Endothelial cell of umbilical vein (primary cell): ENCODE measurements around the gene CMIP. TPM values are rescaled to one million over a fixed set of nuclear protein-coding genes. Genes with fewer than 3 reads are reported as not detected.

ENCODE experiments used
- BruUV-seq: library from RNA; stranded (reverse); fragments of 400-500 nt; replicated peaks from 2 replicates; lab custom pipeline; 2021; lab: Mats Ljungman, UMichigan
- CTCF ChIA-PET: fragments of 300-600, 350-600 bp; sonication (Branson Sonifier 250); formaldehyde crosslinking; loops from one replicate; lab custom pipeline; 2021; ENCODE audit warnings: antibody characterized with exemption, inconsistent platforms; lab: Charles Lee
- POLR2A ChIA-PET: fragments of 300-600, 350-600 bp; sonication (Branson Sonifier 250); formaldehyde crosslinking; loops from one replicate; lab custom pipeline; 2021; ENCODE audit warnings: antibody characterized with exemption, inconsistent platforms; lab: Charles Lee
- DNase-seq: peaks from one replicate; pipeline ENCODE4 v3.0.0-alpha.2; 2011; ENCODE audit warnings: low read depth, low spot score
- FAIRE-seq: peaks from 2 replicates; lab custom pipeline; 2011; peaks lifted over from hg19 to GRCh38; lab: Jason Lieb, UNC
- H2AFZ ChIP-seq: 2 replicates; pipeline ENCODE4 v1.6.0; 2012; ENCODE audit warnings: low read depth, low read length, control low read depth, inconsistent platforms
- H3K27ac ChIP-seq: 2 replicates; pipeline ENCODE4 v1.5.1; 2011; ENCODE audit warnings: low read depth, mild to moderate bottlenecking, control low read depth, low read length, moderate library complexity; ENCODE audit not compliant: insufficient read depth
- H3K27me3 ChIP-seq, 2 experiments: 2 replicates each; pipeline versions ENCODE4 v1.6.0 to v1.6.1; 2011; ENCODE audit warnings: low read length in 2 of 2, mixed read lengths in 1 of 2; ENCODE audit not compliant: control insufficient read depth in 2 of 2, insufficient read depth in 2 of 2
- H3K36me3 ChIP-seq, 2 experiments: 2 replicates in 1 of 2; 3 replicates in 1 of 2; pipeline ENCODE4 v1.5.1; 2011; ENCODE audit warnings: low read length in 2 of 2, mild to moderate bottlenecking in 1 of 2, moderate library complexity in 1 of 2; ENCODE audit not compliant: control insufficient read depth in 2 of 2, insufficient read depth in 2 of 2; ENCODE audit errors: extremely low read depth in 1 of 2
- H3K4me1 ChIP-seq: 3 replicates; pipeline ENCODE4 v1.5.1; 2011; ENCODE audit warnings: mild to moderate bottlenecking, low read length; ENCODE audit not compliant: control insufficient read depth, insufficient read depth; ENCODE audit errors: extremely low read depth
- H3K4me2 ChIP-seq: 2 replicates; pipeline ENCODE4 v1.6.1; 2011; ENCODE audit warnings: low read length, control low read depth, mixed read lengths; ENCODE audit not compliant: insufficient read depth
- H3K4me3 ChIP-seq, 3 experiments: fragments of 200-600 bp in 1 of 3; sonication (generic), shearing (Covaris generic) in 1 of 3; replicated peaks in 1 of 3; 2 replicates each; pipeline ENCODE4 v1.5.1; 2011 to 2016; ENCODE audit warnings: control low read depth in 3 of 3, low read length in 3 of 3, mild to moderate bottlenecking in 2 of 3, inconsistent platforms in 1 of 3, low read depth in 1 of 3, moderate library complexity in 1 of 3; ENCODE audit not compliant: insufficient read depth in 1 of 3
- H3K79me2 ChIP-seq: 2 replicates; pipeline ENCODE4 v1.6.0; 2012; ENCODE audit warnings: low read length, inconsistent platforms; ENCODE audit not compliant: control insufficient read depth, insufficient read depth
- H3K9ac ChIP-seq: replicated peaks from 2 replicates; pipeline ENCODE3; 2011; ENCODE audit warnings: low read length, control low read depth; ENCODE audit not compliant: insufficient read depth; ENCODE audit errors: extremely low read depth
- H3K9me1 ChIP-seq: replicated peaks from 3 replicates; pipeline ENCODE4 v1.6.0; 2011; ENCODE audit warnings: mild to moderate bottlenecking, low read length; ENCODE audit not compliant: control insufficient read depth, insufficient read depth; ENCODE audit errors: extremely low read depth
- H3K9me3 ChIP-seq: replicated peaks from 2 replicates; pipeline ENCODE4 v1.5.1; 2012; ENCODE audit warnings: low read length, inconsistent platforms; ENCODE audit not compliant: control insufficient read depth, insufficient read depth
- H4K20me1 ChIP-seq: replicated peaks from 2 replicates; pipeline ENCODE3; 2011; ENCODE audit warnings: mild to moderate bottlenecking, low read length; ENCODE audit not compliant: control insufficient read depth, insufficient read depth; ENCODE audit errors: extremely low read depth
- CTCF ChIP-seq, 2 donors: IDR thresholded peaks; 1 replicate in 1 of 2; 2 replicates in 1 of 2; pipeline ENCODE4 v1.5.1; 2011; ENCODE audit warnings: low read length in 2 of 2, mild to moderate bottlenecking in 2 of 2, moderate library complexity in 2 of 2, control low read depth in 1 of 2, inconsistent platforms in 1 of 2, low read depth in 1 of 2; ENCODE audit not compliant: insufficient read depth in 1 of 2; ENCODE audit errors: extremely low read depth in 1 of 2
- EZH2 ChIP-seq: IDR thresholded peaks from 2 replicates; pipeline ENCODE4 v1.6.1; 2012; ENCODE audit warnings: borderline replicate concordance, low read depth, mild to moderate bottlenecking, moderate library complexity, low read length, inconsistent platforms; ENCODE audit not compliant: severe bottlenecking
- FOS ChIP-seq: IDR thresholded peaks from 2 replicates; pipeline ENCODE4 v1.6.1; 2011; ENCODE audit warnings: mild to moderate bottlenecking, low read length, moderate library complexity, borderline replicate concordance; ENCODE audit not compliant: insufficient read depth
- GATA2 ChIP-seq: IDR thresholded peaks from 2 replicates; pipeline ENCODE4 v1.7.0; 2011; ENCODE audit warnings: low read depth, mild to moderate bottlenecking, moderate library complexity, mixed read lengths, low read length; ENCODE audit not compliant: insufficient read length, insufficient read depth
- JUN ChIP-seq: IDR thresholded peaks from 2 replicates; pipeline ENCODE4 v1.6.1; 2011; ENCODE audit warnings: borderline replicate concordance, low read depth; ENCODE audit not compliant: insufficient read length, insufficient read depth
- MAX ChIP-seq: IDR thresholded peaks from 2 replicates; pipeline ENCODE4 v1.6.1; 2011; ENCODE audit not compliant: insufficient read depth, insufficient read length
- MYC ChIP-seq: IDR thresholded peaks from one replicate; pipeline ENCODE4 v1.6.1; 2011; ENCODE audit warnings: mild to moderate bottlenecking, low read depth, low read length
- POLR2A ChIP-seq: IDR thresholded peaks from 2 replicates; pipeline ENCODE4 v1.6.1; 2012; ENCODE audit warnings: low read depth, mild to moderate bottlenecking, control low read depth, low read length
- POLR2AphosphoS5 ChIP-seq: IDR thresholded peaks from 2 replicates; pipeline ENCODE4 v1.6.1; 2012; ENCODE audit warnings: low read depth, mild to moderate bottlenecking, control low read depth, low read length, moderate library complexity; ENCODE audit not compliant: insufficient read depth
- dilution Hi-C: fragments of 300-500 bp; cut with MboI; formaldehyde crosslinking; loops from one replicate; pipeline ENCODE4 v1.15.0; 2019; ENCODE audit warnings: low sequenced_read_pairs; ENCODE audit not compliant: extremely low pct_ligation_motif_present
- intact Hi-C: fragments of 100-400 bp; cut with micrococcal nuclease; formaldehyde crosslinking; loops from one replicate; pipeline ENCODE4 v1.10.0; 2022
- polyA plus RNA-seq, 4 experiments: library from polyadenylated mRNA; depleted of rRNA in 3 of 4; stranded (reverse) in 3 of 4; unstranded in 1 of 4; fragments of >200 nt; gene quantifications; 2 replicates each; pipeline versions ENCODE4 v1.2.1 to v1.2.3, GENCODE V29; 2011 to 2012; ENCODE audit warnings: missing spikeins in 1 of 4
- total RNA-seq: library from RNA; stranded (reverse); gene quantifications from 2 replicates; pipeline ENCODE4 v1.2.3, GENCODE V29; 2021

Gene CMIP
- total and polyA plus RNA-seq, 2 donors (not counting 3 experiments of a cell fraction or from before 2014, with no cell fraction given), result 29.0 to 101 TPM

- H3K27me3 ChIP-seq, result no peaks in the 10 kb centered on the region
- H3K79me2 ChIP-seq, result no peaks in the 10 kb centered on the region
- TF ChIP-seq MAX, result no peak
- TF ChIP-seq POLR2AphosphoS5, result no peak
- no peak for TF ChIP-seq CTCF (IDR thresholded peaks at IDR 0.05; ENCODE audit: extremely low read depth in 1 of 2, insufficient read depth in 1 of 2, low read depth in 1 of 2, low read length in 2 of 2)
- TF ChIP-seq FOS, result no peak
- TF ChIP-seq GATA2, result no peak
- no peak for TF ChIP-seq JUN
- TF ChIP-seq POLR2A, result no peak
- TF ChIP-seq MYC, result no peak
- TF ChIP-seq EZH2, result no peak
- H3K9ac ChIP-seq, result no peak overlapping the region
- DNase-seq, result no peak
- intact Hi-C loops (no loop called here), dilution Hi-C loops (no loop called here)
- CTCF ChIA-PET, result no interaction called here
- H3K4me2 ChIP-seq, result no peak overlapping the region
- no peaks in the 10 kb centered on the region for H4K20me1 ChIP-seq
- BruUV-seq, result no TSS peak
- H3K4me1 ChIP-seq, result peaks cover 5% of the 10 kb centered on the region
- H3K36me3 ChIP-seq, result no peaks in the 10 kb centered on the region
- no peak for FAIRE-seq
- POLR2A ChIA-PET, result no interaction called here
- no peak overlapping the region for H3K27ac ChIP-seq
- no peak overlapping the region for H3K4me3 ChIP-seq
- H2AFZ ChIP-seq, result no peak overlapping the region
- no peaks in the 10 kb centered on the region for H3K9me3 ChIP-seq
- H3K9me1 ChIP-seq, result no peaks in the 10 kb centered on the region
Observed at GRCh38 chr16:81432937-81433557, 11.6 kb upstream of the CMIP start.
